Bone marrow (tissue), 2 donors: Measurements from ENCODE around the gene PTPN2.
"Not testable (repeated sequence)": the region's sequence is repeated elsewhere in the genome, so short reads cannot be mapped to it uniquely, and the experiment has no call there.

ENCODE experiments used
- DNase-seq, 2 donors: peaks; one replicate each; lab custom pipeline; 2025; lab: John Stamatoyannopoulos, UW

Gene PTPN2

DNA sequence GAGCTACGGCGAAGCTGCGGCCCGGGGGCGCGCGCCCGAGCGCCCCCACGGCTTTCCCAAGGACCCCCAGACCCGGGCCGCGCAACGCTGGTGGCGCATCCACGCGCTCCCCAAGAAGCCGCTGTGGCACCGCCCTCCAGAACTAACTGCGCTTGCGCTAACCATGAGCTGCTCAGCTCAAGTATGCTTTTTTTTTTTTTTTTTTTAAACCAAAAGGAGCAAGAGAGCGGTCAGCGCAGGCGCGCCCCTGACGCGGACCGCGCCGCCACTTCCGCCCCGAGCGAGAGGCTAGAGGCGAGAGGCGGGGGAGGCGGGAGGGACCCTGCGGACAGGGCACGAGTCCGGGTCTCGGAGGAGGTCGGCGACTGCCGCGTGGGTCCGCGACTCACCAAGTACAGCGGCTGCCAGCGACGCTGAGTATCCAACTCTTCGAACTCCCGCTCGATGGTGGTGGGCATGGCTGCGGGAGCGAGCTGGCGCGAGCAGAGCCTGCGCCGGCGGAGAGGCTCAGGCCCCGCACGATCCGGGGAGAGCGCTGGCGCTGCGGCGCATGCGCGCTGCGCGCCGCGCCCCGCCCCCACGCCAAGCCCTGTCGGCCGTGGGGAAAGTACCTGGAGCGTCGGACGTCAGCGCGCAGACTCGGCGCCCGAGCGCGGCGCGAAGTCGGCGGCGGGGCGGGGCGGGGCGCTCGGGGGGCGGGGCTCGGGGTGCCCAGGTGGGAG is at the start of gene PTPN2:
Gene PTPN2 (minus strand): TSS at position 554 of the 722 bp plus-strand sequence. CDS start 96 bp downstream, at position 458.
- peak; percentile 89 to 96 for DNase-seq

DNA sequence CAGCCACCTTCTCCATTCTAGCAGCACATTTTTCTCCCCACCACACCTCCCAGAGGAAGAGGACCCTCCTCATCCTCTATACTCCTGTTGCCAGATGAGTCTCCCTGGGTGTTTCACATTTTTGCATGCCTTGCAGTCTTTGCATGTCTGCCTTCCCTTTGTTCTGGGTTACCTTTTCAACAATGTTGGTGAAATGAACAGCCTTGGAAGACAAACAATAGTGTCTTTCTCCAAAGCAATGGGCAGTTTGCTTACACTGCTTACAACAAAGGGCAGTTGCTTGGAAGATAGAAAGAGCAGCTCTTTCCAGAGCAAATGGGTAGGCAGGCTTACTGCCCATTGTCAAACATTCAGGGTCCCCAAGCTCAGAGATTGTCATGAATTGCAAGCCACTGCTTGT is 49.3 kb upstream of the PTPN2 start:
- no peak for DNase-seq

DNA sequence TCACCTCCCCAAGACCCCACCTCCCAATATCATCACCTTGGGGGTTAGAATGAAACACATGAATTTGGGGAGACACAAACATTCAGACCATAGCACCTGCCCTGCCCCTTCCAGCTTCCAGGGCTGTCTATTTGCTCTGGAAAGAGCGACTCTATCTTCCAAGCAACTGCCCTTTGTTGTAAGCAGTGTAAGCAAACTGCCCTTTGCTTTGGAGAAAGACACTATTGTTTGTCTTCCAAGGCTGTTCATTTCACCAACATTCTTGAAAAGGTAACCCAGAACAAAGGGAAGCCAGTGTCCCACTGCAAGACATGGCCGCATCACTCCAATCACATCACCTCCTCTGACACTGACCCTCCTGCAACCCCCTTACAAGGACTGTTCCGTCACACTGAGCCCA is 46.9 kb upstream of the PTPN2 start:
- no peak for DNase-seq

DNA sequence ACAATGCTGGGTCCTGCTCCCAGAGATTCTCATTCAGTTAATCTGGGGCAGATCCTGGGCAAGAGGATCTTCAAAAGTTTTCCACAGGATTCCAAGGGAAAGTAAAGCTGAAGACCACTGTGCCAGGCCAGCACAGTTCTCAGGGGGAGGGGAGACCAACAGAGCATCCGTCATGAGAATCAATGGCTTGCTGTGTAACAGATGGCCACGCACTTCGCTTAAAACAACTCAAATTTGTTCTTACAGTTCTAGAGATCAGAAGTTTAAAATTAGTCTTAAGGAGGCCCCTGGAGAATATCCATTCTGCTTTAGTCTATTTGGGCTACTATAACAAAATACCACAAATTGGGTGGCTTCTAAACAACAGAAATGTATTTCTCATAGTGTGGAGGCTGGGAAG is 46.3 kb upstream of the PTPN2 start:
- no peak for DNase-seq

DNA sequence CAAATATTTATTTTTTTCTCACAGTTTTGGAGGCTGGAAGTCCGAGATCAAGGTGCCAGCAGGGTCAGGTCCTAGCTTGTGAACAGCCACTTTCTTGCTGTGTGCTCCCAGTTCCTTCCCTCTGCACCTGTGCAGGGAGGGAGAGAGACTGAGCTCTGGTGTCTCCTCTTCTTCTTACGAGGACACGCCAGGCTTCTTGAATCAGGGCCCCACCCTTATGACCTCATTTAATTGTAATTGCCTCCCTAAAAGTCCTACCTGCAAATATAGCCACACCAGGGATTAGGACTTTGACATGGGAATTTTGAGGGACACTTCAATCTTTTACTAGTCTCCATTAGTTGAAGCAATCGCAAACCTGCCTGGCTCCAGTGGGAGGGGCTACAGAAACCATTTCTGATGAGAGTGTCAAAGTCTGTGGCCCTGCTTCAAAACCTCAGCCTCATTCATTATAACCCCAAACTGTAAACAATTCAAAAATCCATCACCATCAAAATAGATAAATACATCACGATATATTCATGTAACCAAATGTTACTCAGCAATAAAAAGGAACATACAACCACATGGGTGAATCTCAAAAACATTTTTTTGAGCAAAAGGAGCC is 45.5 kb upstream of the PTPN2 start:
- DNase-seq: no peak

DNA sequence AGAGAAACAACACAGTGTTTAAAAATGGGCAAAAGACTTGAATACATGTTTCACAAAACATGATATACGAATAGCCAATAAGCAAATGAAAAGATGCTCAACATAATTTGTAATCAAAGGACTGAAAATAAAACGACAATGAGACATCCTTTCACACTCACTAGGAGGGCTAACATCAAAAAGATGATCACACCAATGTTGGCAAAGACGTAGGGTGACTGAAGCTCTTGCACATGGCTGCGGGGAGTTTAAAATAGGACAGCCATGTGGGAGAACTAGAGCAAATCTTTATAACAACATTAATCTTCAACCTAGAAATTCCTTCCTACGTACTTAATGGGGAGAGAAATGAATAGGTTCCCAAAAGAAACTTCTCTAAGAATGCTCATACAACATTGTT is 44.6 kb upstream of the PTPN2 start:
- no peak for DNase-seq

DNA sequence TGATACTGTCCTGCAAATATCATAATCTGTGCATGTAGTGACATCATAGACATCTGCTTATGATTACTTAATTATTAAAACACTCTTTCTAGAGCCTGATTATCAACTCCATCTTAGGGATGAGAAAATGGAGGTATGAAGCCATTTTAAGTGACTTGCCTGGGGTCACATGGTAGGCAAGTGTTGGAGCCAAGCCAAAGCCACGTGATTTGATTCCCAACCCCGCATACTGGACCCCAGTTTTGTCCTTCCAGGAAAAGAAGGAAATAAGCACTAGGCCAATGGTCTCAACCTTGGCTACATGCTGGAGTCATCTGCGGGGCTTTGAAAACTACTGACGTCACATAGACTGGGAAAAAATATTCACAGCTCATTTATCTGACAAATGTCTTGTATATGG is 44.2 kb upstream of the PTPN2 start:
- no peak for DNase-seq

DNA sequence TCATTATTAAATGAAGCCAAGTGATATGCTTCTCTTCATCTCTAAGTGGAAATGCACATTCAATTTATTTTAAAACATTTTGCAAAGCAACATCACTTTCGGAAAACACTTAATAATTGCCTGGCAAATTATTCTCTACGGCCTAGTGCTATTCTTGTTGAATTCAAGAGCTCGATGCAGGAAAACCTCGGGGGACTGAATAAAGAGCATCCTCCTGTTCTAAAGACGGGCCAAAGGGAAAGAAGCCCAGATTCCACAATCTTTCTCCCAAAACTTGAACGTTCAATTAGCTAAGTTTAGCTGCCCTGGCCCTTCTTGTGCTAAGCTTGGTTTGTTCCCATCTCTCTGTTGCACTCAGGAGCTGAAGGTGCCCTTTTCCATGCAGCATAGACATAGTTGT is 40.6 kb upstream of the PTPN2 start:
- no peak for DNase-seq

DNA sequence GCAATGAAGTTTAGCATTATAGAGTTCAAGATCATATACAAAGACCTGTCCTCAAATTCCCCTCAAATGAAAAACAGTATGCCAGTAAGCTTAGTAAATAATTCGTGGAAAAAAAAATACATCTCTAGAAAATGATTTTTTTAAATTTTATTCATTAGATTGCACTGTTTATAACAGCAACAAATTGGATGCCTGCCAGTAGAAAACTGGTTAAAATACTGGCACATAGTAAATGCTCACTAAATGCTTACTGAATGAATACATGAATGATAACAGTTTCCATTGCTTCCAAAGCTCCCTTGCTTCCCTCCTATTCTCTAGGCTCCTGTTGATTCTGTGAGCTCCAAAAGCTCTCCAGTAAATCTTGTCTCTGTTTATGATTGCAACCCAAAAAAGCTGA is 38.2 kb upstream of the PTPN2 start:
- DNase-seq: no peak

DNA sequence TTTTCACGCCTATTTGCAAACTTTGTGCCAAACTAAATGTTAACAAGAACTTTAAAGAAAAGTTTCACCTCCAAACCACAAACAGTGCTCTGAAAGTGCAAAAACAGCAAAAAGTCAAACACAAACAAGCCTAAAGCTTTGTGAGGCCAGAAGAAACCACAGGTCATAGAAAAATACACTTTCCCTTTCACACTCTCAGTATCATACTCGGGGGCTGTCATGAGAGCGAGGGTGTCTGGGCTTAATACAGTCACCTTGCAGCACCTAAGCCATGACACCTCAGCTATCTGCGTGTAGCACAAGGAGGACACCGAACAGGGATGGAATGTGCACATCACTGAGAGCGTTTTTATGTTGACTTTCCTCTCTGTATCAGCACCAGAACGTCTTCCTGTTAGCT is 37.1 kb upstream of the PTPN2 start:
- DNase-seq: no peak

DNA sequence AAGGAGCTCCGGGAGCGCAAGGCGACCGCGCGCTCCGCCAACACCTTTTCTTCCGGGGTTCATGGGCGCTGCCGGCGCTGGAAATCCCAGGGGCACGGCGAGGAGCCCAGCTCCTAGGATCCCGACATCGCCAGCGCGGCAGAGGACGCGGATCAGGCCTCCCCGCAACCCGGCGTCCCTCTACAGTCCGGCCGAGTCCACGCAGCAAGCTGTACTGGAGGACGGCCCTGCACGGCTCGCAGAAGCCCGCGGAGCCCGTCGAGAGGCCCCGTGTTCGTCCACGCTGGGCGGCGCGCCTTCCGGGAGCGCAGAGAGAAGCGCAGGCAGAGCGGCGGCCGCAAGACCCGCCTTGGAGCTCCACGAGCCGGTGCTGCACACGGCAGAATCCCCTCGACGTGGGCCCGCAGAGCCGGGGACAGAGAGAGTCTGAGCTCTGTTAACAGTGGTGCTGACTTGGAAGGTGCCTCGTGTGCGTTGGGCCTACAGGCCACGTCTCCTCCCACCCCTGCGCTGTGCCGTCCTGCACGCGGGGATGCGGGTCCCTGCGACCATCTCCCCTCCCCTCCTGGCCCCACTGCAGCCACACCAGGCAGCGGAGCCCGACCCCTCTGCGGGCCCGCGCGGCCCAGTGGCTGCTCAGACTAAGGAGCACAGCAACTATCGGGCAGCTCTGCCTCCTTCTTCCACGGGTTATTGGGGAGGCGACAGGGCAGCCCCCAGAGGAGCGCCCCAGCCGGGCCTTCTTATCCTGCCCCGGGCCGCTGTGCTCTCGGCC is 28.1 kb upstream of the PTPN2 start:
- no peak for DNase-seq

DNA sequence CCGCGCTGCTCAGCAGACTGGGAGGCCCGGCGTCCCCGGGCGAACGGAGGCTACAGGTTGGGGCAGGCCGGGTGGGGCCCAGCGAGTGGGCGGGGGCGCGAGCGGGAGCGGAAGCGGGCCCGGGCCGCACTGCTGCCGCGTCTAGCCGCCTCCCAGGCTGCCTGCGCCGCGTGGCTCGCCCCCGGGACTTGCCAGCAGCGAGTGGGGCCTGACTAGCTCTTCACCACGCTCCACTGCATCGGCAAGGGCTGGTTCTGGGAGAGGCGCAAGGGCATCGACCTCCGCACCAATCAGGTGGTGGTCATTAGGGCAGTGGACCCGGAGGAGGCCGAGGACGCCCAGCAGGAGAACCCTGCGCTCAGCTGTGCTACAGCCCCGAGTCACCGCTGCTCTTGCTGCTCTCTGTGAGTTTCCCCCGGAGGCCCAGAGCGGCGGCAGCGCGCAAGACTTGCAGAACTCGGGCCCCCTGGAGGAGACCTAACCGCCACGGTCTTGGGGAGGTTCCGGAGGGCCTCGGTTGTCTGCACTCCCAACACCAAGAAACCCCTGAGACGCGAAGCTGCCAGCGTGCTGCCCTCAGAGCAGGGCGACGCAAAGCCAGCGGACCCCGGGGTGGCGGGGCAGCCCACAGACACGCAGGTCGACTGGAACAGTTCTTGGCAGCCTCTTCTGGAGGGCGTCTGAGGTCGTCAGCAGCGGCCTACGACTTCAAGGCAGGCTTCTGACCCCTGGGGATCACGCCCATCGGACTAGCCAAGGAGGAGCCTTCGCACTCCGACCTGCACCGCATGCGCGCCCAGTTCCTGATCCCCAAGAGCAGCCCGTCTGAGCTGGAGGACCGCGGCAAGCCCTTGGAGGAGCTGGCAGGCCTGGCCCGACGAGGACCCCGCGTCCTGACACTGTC is 27.2 kb upstream of the PTPN2 start:
- DNase-seq: no peak

DNA sequence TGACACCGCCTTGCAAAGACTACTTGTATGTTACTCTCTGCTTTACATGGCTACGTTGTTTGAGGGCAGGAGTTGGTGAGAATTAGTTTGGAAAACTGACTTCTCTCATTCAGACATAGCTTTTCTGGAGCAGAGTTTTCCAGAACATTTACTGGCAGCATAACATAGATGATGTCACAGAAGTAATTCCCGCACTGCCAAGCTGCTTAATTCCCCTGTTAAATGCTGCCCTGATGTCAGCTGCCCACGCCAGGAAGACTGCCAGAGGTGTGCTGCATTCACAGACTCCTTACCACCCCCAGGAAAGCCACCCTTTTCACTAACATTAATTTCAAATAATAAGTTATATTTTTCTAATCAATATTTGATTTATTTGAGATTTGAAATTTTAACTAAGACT is 24.7 kb upstream of the PTPN2 start:
- DNase-seq: no peak

DNA sequence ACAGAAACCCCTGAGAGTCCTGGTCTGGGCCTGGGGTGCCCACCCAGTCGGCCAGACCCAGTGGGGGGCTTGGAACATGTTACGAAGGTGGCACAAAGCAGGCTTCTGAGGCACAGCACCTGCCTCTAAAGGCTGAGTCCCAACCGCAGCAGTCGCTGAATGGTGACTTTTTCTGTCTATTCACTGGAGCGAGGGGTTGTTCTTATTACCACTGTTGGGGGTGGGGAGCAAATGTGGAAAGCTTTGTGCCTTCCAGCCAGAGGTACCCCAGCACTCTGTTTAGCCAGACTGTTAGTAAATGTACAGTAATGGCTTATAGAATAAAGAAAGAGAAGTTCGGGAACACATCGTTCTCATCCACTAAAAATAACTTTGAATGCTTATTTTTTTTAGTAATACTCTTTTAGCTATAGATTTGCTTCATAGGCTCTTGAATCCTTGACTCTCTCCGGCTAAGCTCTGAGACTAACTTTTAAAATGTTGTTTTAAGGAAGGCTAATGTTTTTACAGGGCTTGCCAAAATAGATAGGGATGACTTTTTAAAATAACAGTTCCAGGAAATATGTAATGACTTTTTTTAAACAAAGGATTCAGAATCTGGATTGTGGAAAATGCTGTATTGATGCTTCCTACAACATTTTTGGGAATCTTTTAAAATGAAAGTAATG is 23.4 kb upstream of the PTPN2 start:
- no peak for DNase-seq

DNA sequence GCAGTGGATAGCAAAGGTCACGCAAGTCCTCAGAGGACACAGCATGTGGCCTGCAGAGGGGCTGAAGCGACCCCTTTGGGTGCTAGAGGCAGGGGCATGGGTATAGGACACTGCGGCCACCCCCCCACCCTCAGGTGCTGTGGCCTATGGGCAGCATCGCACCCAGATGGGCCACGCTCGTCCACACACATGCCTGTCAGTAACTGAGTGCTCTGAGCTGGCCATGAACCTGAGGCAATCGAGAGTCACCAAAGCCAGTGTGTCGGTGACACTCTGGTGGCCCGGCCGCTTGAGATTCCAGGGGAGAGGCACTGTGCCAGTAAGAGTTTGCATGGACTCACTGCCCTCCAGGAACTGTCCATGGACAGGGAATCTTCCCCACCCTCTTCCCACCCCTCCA is 22.7 kb upstream of the PTPN2 start:
- DNase-seq: no peak

DNA sequence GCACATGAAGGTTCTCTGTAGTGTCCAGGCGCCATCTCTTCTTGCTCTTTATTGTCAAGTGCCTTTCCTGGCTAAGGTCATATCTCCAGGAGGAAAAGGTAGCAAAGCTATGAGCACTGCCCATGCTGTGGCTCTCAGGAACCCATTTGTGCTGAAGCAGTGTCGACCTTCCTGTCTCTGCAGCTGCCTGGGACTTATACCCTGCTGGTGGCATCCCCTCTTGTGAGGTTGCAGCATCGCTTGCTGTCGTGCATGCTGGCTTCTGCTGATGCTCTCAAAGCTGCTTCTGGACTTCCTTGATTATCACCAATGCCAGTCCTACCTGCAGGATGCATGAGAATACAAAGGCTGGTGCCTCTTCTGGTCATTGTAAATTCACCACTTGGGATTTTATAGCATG is 22.1 kb upstream of the PTPN2 start:
- no peak for DNase-seq

DNA sequence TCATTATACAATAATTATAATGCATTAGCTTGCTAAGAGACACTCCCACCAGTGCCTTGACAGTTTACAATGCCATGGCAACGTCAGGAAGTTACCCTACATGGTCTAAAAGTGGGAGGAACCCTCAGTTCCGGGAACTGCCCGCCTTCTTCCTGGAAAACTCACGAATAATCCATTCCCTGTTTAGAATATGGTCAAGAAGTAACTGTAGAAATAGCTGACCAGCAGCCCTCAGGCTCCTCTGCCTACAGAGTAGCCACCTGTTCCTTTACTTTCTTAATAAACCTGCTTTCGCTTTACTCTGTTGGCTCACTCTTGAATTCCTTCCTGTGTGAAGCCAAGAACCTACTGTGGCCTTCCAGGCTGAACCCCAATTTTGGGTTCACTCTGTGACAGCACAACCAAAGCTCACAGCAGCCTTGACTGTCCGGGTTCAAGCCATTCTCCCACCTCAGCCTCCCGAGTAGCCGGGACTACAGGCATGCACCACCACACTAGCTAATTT is 20.0 kb upstream of the PTPN2 start:
- no peak for DNase-seq

DNA sequence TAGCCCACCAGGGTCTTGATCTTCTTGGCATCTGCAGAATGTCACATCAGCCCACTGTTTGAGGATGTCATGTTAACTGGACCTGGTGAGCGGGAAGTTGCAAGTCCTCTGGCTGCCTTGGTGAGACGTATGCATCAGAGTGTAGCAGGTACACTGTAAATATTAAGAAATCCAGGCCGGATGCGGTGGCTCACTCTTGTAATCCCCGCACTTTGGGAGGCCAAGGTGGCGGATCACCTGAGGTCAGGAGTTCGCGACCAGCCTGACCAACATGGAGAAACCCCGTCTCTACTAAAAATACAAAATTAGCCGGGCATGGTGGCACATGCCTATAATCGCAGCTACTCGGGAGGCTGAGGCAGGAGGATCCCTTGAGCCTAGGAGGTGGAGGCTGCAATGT is 17.2 kb upstream of the PTPN2 start:
- not testable (repeated sequence) for DNase-seq

DNA sequence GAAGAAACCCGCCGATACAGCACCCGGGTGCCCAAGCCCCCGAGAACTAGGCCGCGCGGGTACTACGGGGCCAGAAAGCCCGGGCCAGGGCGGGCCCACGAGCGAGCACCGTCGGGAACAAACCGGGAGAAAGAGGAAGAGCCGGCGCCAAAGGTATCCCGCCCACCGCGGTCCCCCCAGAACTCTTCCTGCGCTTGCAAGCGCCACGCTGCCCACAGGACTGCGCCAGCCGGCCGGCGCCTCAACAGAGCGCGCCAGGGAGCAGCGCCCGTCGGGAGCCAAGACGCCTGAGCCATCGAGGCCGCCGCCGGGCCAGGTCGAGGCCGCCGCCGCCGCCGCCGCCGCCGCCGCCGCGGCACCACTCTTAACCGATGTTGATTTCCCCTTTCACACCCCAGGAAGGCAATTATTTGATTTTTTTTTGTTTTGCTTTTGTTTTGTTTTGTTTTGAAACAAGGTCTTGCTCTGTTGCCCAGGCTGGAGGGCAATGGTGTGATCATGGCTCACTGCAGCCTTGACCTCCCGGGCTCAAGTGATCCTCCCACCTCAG is 12.8 kb upstream of the PTPN2 start:
- DNase-seq: not testable (repeated sequence)

DNA sequence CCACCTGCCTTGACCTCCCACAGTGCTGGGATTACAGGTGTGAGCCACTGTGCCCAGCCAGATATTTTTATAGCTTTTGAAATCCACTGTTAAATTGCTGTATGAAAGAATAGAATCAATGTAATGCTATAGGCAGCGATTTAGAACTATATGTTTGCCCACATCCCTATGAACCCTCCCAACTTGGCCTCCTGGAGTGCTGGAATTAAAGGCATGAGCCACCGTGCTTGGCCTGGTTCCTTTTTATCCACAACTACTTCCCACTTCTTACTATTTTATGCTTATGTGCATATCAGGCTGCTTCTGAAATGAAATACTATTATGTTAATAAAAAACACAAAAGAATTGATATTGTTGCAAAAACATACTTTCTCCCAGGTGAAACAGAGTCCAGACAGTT is 11.6 kb upstream of the PTPN2 start:
- DNase-seq: no peak

DNA sequence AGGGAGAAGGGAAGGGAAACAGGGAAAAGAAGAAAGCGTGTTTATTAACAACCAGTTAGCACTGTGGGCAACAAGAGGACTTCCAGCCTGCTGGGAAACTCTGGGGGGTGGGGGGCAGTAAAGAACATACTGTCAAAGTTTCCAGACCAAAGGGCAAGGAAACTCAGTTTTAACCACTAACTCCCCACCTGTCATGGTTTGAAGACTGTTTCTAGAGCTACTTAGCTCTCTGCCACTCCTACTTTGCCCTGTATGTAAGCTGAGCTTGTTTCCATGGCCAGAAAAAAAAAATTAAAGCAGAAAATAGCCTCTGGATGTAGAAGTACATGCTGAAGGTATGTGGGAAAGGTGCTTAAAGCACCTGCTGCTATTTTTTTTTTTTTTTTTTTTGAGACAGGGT is 11.0 kb upstream of the PTPN2 start:
- no peak for DNase-seq
